Measurements from ENCODE around the gene GPR183.

GPR183 gene

GRCh38 chr13:99307247-99307646 is at the start of gene GPR183:
GPR183 (minus strand) TSS chr13:99307399; CDS start chr13:99296145, 11,254 bp downstream.
- DNase-seq (ENCODE audit: low spot score) (no peak), FAIRE-seq (no peak)

GRCh38 chr13:99356262-99357091 is 49.3 kb upstream of the GPR183 start:
- DNase-seq (ENCODE audit: low spot score), result no peak
- no peak for FAIRE-seq

GRCh38 chr13:99356012-99356261 is 48.7 kb upstream of the GPR183 start:
- DNase-seq (ENCODE audit: low spot score), result no peak
- no peak for FAIRE-seq

GRCh38 chr13:99355267-99356011 is 48.2 kb upstream of the GPR183 start:
- no peak for DNase-seq (ENCODE audit: low spot score)
- no peak for FAIRE-seq

- DNase-seq (ENCODE audit: low spot score), result no peak
- FAIRE-seq, result no peak
Observed at GRCh38 chr13:99354371-99354951, 47.3 kb upstream of the GPR183 start.

- DNase-seq (ENCODE audit: low spot score) (no peak), FAIRE-seq (no peak)
Observed at GRCh38 chr13:99353836-99354235, 46.6 kb upstream of the GPR183 start.

GRCh38 chr13:99353246-99353600 is 46.0 kb upstream of the GPR183 start:
- no peak for DNase-seq (ENCODE audit: low spot score)
- no peak for FAIRE-seq

- no peak for DNase-seq (ENCODE audit: low spot score)
- no peak for FAIRE-seq
Observed at GRCh38 chr13:99352351-99353245, 45.4 kb upstream of the GPR183 start.

GRCh38 chr13:99351772-99352171 is 44.6 kb upstream of the GPR183 start:
- FAIRE-seq, result no peak
- no peak for DNase-seq (ENCODE audit: low spot score)

- no peak for DNase-seq (ENCODE audit: low spot score)
- FAIRE-seq, result no peak
Observed at GRCh38 chr13:99350191-99350590, 43.0 kb upstream of the GPR183 start.

- DNase-seq (ENCODE audit: low spot score), result no peak
- FAIRE-seq, result no peak
Observed at GRCh38 chr13:99347911-99348451, 40.8 kb upstream of the GPR183 start.

GRCh38 chr13:99347335-99347878 is 40.2 kb upstream of the GPR183 start:
- no peak for FAIRE-seq
- no peak for DNase-seq (ENCODE audit: low spot score)

GRCh38 chr13:99346335-99347042 is 39.3 kb upstream of the GPR183 start:
- no peak for FAIRE-seq
- DNase-seq (ENCODE audit: low spot score), result no peak

GRCh38 chr13:99345345-99345744 is 38.1 kb upstream of the GPR183 start:
- no peak for FAIRE-seq

GRCh38 chr13:99344610-99345208 is 37.5 kb upstream of the GPR183 start:
- no peak for FAIRE-seq
- no peak for DNase-seq (ENCODE audit: low spot score)

More at GRCh38 chr13:99345345-99345744, 38.1 kb upstream of the GPR183 start:
- no peak for DNase-seq (ENCODE audit: low spot score)

GRCh38 chr13:99342723-99343315 is 35.6 kb upstream of the GPR183 start:
- no peak for FAIRE-seq
- no peak for DNase-seq (ENCODE audit: low spot score)

GRCh38 chr13:99341969-99342722 is 34.9 kb upstream of the GPR183 start:
- DNase-seq (ENCODE audit: low spot score) (no peak), FAIRE-seq (no peak)

GRCh38 chr13:99340638-99341037 is 33.4 kb upstream of the GPR183 start:
- no peak for FAIRE-seq
- no peak for DNase-seq (ENCODE audit: low spot score)
